ENCODE results near the gene USP6NL.

USP6NL gene

GRCh38 chr10:11478807-11479206 lies 132.6 kb downstream of the USP6NL start:
- H3K4me3 ChIP-seq (ENCODE audit: low read depth, low read length): no peak overlapping the region
- TF ChIP-seq CTCF (IDR thresholded peaks at IDR 0.05; ENCODE audit: low read depth, low read length, missing control alignments): no peak
- no peak for DNase-seq (ENCODE audit: low read depth)

- no peak for TF ChIP-seq CTCF (IDR thresholded peaks at IDR 0.05; ENCODE audit: low read depth, low read length, missing control alignments)
- DNase-seq (ENCODE audit: low read depth): no peak
- no peak overlapping the region for H3K4me3 ChIP-seq (ENCODE audit: low read depth, low read length)
Observed at GRCh38 chr10:11475831-11476434, 135.5 kb downstream of the USP6NL start.

GRCh38 chr10:11473128-11473760 lies 138.2 kb downstream of the USP6NL start:
- TF ChIP-seq CTCF (IDR thresholded peaks at IDR 0.05; ENCODE audit: low read depth, low read length, missing control alignments): no peak
- no peak for DNase-seq (ENCODE audit: low read depth)
- H3K4me3 ChIP-seq (ENCODE audit: low read depth, low read length): no peak overlapping the region

GRCh38 chr10:11472158-11472753 lies 139.2 kb downstream of the USP6NL start:
- peak; percentile 40 for DNase-seq (ENCODE audit: low read depth)
- no peak overlapping the region for H3K4me3 ChIP-seq (ENCODE audit: low read depth, low read length)
- TF ChIP-seq CTCF (IDR thresholded peaks at IDR 0.05; ENCODE audit: low read depth, low read length, missing control alignments): peak; percentile 84

- TF ChIP-seq CTCF (IDR thresholded peaks at IDR 0.05; ENCODE audit: low read depth, low read length, missing control alignments): no peak
- DNase-seq (ENCODE audit: low read depth): no peak
- no peak overlapping the region for H3K4me3 ChIP-seq (ENCODE audit: low read depth, low read length)
Observed at GRCh38 chr10:11469575-11470391, 141.7 kb downstream of the USP6NL start.

- H3K4me3 ChIP-seq (ENCODE audit: low read depth, low read length): no peak overlapping the region
- TF ChIP-seq CTCF (IDR thresholded peaks at IDR 0.05; ENCODE audit: low read depth, low read length, missing control alignments): no peak
- no peak for DNase-seq (ENCODE audit: low read depth)
Observed at GRCh38 chr10:11468126-11468742, 143.2 kb downstream of the USP6NL start.
